Activated naive CD8-positive, alpha-beta T cell treated with anti-CD3 and anti-CD28 coated beads, Interleukin-2, amount 10 ng/mL, durations not matched to agents 7 days and 5 days (primary cell): ENCODE data around the gene LYZL1. TPM values are rescaled to one million over a fixed set of nuclear protein-coding genes. Genes with fewer than 3 reads are reported as not detected.
"Not testable (repeated sequence)": the region's sequence is repeated elsewhere in the genome, so short reads cannot be mapped to it uniquely, and the experiment has no call there.

ENCODE experiments used
- ATAC-seq: fragments of 150-1000 bp; cut with Tn5 transposase; one replicate; pipeline ENCODE4 v1.10.0; 2021; ENCODE audit warnings: low read depth, moderate library complexity
- POLR2A ChIA-PET: fragments of 350-600 bp; sonication (Branson Sonifier 250); formaldehyde crosslinking; loops from one replicate; lab custom pipeline; 2021; ENCODE audit warnings: antibody characterized with exemption; lab: Charles Lee
- DNase-seq: peaks from one replicate; pipeline ENCODE4 v3.0.0; 2021
- H3K27ac Mint-ChIP-seq: one replicate; pipeline ENCODE4 v1.8.0; 2022; ENCODE audit warnings: mild to moderate bottlenecking, mixed read lengths
- H3K27me3 Mint-ChIP-seq: one replicate; pipeline ENCODE4 v1.8.0; 2022; ENCODE audit warnings: mild to moderate bottlenecking, moderate library complexity, mixed read lengths
- H3K36me3 Mint-ChIP-seq: one replicate; pipeline ENCODE4 v1.8.0; 2021; ENCODE audit warnings: mild to moderate bottlenecking, mixed read lengths
- H3K4me1 Mint-ChIP-seq: one replicate; pipeline ENCODE4 v1.8.0; 2021; ENCODE audit warnings: mixed read lengths
- H3K4me3 Mint-ChIP-seq: one replicate; pipeline ENCODE4 v1.8.0; 2022; ENCODE audit warnings: mild to moderate bottlenecking, moderate library complexity, mixed read lengths
- H3K9me3 Mint-ChIP-seq: one replicate; pipeline ENCODE4 v1.8.0; 2021; ENCODE audit warnings: mixed read lengths
- total RNA-seq, 2 experiments: library from RNA; stranded (reverse); gene quantifications; one replicate each; pipeline ENCODE4 v1.2.3, GENCODE V29; 2021

LYZL1 gene
- total RNA-seq: not detected

- H3K27ac Mint-ChIP-seq, DNase-seq, H3K4me1 Mint-ChIP-seq, ATAC-seq, H3K9me3 Mint-ChIP-seq, POLR2A ChIA-PET, H3K36me3 Mint-ChIP-seq, H3K4me3 Mint-ChIP-seq: not testable (repeated sequence)
- H3K27me3 Mint-ChIP-seq: peaks cover 15% of the 10 kb centered on the region
These were observed at the start of gene LYZL1 for GRCh38 chr10:29288906-29289305. Gene LYZL1, plus strand, starts transcription at chr10:29289070. Its CDS starts 2,798 bp downstream, at chr10:29291868.

DNA sequence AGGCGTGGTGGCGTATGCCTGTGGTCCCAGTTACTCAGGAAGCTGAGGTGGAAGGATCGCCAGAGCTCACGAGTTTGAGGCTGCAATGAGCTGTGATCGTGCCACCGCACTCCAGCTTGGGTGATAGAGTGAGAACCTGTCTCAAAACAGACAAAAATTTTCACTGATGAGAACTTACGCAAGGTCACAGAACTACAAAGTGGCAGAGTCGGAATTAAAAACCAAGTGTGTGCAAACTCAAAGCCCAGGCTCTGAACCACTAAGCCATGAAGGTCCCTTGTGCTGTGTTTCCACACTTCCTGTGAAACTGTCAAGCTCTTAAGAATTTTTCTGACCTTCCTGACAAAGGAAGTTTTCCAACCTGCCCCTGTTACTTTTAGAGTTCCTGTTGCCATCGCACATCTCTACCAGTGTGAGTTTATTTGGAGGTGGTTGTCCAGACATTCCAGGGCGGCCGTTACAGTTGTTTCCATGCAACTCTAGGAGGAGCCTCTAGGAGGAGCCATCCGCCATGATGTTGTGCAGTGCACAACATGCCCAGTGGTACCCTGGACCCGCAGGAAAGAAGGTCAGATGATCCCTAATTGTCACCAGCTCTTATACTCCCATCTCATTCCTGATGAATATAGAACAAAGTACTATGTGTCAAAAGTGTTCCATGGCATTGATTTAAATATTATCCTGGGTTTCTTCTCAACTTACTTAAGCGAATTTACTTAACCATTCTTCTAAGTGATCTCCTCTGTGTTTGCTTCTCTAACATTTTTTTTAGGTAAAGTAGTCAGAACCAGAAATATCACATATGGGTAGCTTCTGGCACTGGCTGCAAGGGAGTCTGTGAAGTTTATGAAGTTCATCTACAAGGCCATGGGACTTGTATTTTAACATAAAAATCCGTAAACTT is 49.0 kb upstream of the LYZL1 start:
- Mint-ChIP-seq H3K4me1 (no peaks in the 10 kb centered on the region), H3K9me3 (no peaks in the 10 kb centered on the region), H3K36me3 (no peaks in the 10 kb centered on the region), H3K27ac (no peak overlapping the region), H3K27me3 (peaks cover under 1% of the 10 kb centered on the region), H3K4me3 (no peak overlapping the region)
- POLR2A ChIA-PET: no interaction called here
- ATAC-seq (no peak), DNase-seq (no peak)

- Mint-ChIP-seq H3K4me1 (no peaks in the 10 kb centered on the region), H3K36me3 (no peaks in the 10 kb centered on the region), H3K27ac (no peak overlapping the region), H3K4me3 (no peak overlapping the region), H3K27me3 (peaks cover 2% of the 10 kb centered on the region), H3K9me3 (no peaks in the 10 kb centered on the region)
- ATAC-seq (no peak), DNase-seq (no peak)
- POLR2A ChIA-PET: no interaction called here
These were observed 47.7 kb upstream of the LYZL1 start for GRCh38 chr10:29240986-29241660.

GRCh38 chr10:29241925-29242324 is 46.9 kb upstream of the LYZL1 start:
- Mint-ChIP-seq H3K4me1 (no peaks in the 10 kb centered on the region), H3K27ac (no peak overlapping the region), H3K36me3 (no peaks in the 10 kb centered on the region), H3K9me3 (no peaks in the 10 kb centered on the region), H3K27me3 (peaks cover 2% of the 10 kb centered on the region), H3K4me3 (no peak overlapping the region)
- DNase-seq (no peak), ATAC-seq (no peak)
- POLR2A ChIA-PET: no interaction called here

DNA sequence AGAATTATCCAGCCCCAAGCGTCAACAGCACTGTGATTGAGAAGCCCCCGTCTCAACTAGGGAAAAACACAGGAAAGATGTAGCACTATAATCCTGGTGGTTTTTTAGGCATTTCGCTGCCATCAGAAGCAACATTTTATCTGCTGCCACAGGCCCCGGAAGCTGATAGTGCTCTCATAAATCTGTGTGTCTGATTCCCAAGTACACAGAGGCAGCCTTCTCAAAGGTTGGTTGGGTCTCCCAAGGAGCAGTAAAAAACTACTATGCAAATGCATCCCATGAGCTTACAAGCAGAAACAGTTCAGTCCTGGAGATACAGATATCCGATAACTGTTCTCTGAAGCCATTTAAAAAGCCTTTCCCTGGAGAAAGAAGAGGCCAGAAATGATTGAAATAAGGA is 45.8 kb upstream of the LYZL1 start:
- Mint-ChIP-seq H3K4me3 (no peak overlapping the region), H3K27ac (no peak overlapping the region), H3K27me3 (peaks cover 2% of the 10 kb centered on the region), H3K36me3 (no peaks in the 10 kb centered on the region), H3K4me1 (no peaks in the 10 kb centered on the region), H3K9me3 (no peaks in the 10 kb centered on the region)
- POLR2A ChIA-PET: no interaction called here
- no peak for ATAC-seq
- no peak for DNase-seq

- no peak overlapping the region for H3K27ac Mint-ChIP-seq
- POLR2A ChIA-PET: no interaction called here
- no peaks in the 10 kb centered on the region for H3K4me1 Mint-ChIP-seq
- H3K4me3 Mint-ChIP-seq: no peak overlapping the region
- no peak for ATAC-seq
- peaks cover 2% of the 10 kb centered on the region for H3K27me3 Mint-ChIP-seq
- DNase-seq: no peak
- no peaks in the 10 kb centered on the region for H3K36me3 Mint-ChIP-seq
- H3K9me3 Mint-ChIP-seq: no peaks in the 10 kb centered on the region
These were observed 45.1 kb upstream of the LYZL1 start for GRCh38 chr10:29243750-29244149.

GRCh38 chr10:29244978-29245377 is 43.9 kb upstream of the LYZL1 start:
- peaks cover 3% of the 10 kb centered on the region for H3K27me3 Mint-ChIP-seq
- no peaks in the 10 kb centered on the region for H3K4me1 Mint-ChIP-seq
- H3K4me3 Mint-ChIP-seq: no peak overlapping the region
- DNase-seq (no peak), ATAC-seq (no peak)
- no peaks in the 10 kb centered on the region for H3K36me3 Mint-ChIP-seq
- POLR2A ChIA-PET: no interaction called here
- no peak overlapping the region for H3K27ac Mint-ChIP-seq
- no peaks in the 10 kb centered on the region for H3K9me3 Mint-ChIP-seq

GRCh38 chr10:29245476-29245875 is 43.4 kb upstream of the LYZL1 start:
- Mint-ChIP-seq H3K27me3 (peaks cover 3% of the 10 kb centered on the region), H3K4me3 (no peak overlapping the region), H3K4me1 (no peaks in the 10 kb centered on the region), H3K9me3 (no peaks in the 10 kb centered on the region), H3K36me3 (no peaks in the 10 kb centered on the region), H3K27ac (no peak overlapping the region)
- no peak for ATAC-seq
- DNase-seq: no peak
- POLR2A ChIA-PET: no interaction called here

DNA sequence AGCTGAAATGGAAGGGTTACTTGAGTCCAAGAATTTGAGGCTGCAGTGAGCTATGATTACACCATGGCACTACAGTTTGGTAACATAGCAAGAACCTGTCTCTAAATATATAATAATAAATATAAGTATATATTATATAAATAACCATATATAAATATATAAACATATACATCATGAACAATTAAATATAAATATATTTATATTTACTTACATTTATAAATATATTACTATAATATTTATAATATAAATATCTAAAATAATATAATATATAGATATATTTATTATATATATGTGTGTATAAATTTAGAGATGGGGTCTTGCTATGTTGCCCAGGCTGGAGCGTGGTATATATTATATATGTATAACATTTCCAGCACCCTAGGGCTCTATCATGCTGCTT is 42.4 kb upstream of the LYZL1 start:
- ATAC-seq (no peak), DNase-seq (no peak)
- H3K36me3 Mint-ChIP-seq: no peaks in the 10 kb centered on the region
- no peaks in the 10 kb centered on the region for H3K9me3 Mint-ChIP-seq
- H3K4me3 Mint-ChIP-seq: no peak overlapping the region
- H3K4me1 Mint-ChIP-seq: no peaks in the 10 kb centered on the region
- POLR2A ChIA-PET: no interaction called here
- H3K27me3 Mint-ChIP-seq: peaks cover 6% of the 10 kb centered on the region
- H3K27ac Mint-ChIP-seq: no peak overlapping the region

- POLR2A ChIA-PET: no interaction called here
- Mint-ChIP-seq H3K4me1 (no peaks in the 10 kb centered on the region), H3K36me3 (no peaks in the 10 kb centered on the region), H3K4me3 (no peak overlapping the region), H3K27me3 (peaks cover 6% of the 10 kb centered on the region), H3K27ac (no peak overlapping the region), H3K9me3 (no peaks in the 10 kb centered on the region)
- no peak for DNase-seq
- ATAC-seq: no peak
These were observed 40.7 kb upstream of the LYZL1 start for GRCh38 chr10:29248158-29248557.

- POLR2A ChIA-PET: no interaction called here
- H3K36me3 Mint-ChIP-seq: no peaks in the 10 kb centered on the region
- no peaks in the 10 kb centered on the region for H3K9me3 Mint-ChIP-seq
- H3K4me3 Mint-ChIP-seq: no peak overlapping the region
- H3K27me3 Mint-ChIP-seq: peaks cover 10% of the 10 kb centered on the region
- no peaks in the 10 kb centered on the region for H3K4me1 Mint-ChIP-seq
- no peak for DNase-seq
- no peak overlapping the region for H3K27ac Mint-ChIP-seq
- ATAC-seq: no peak
These were observed 39.9 kb upstream of the LYZL1 start for GRCh38 chr10:29249018-29249417.

DNA sequence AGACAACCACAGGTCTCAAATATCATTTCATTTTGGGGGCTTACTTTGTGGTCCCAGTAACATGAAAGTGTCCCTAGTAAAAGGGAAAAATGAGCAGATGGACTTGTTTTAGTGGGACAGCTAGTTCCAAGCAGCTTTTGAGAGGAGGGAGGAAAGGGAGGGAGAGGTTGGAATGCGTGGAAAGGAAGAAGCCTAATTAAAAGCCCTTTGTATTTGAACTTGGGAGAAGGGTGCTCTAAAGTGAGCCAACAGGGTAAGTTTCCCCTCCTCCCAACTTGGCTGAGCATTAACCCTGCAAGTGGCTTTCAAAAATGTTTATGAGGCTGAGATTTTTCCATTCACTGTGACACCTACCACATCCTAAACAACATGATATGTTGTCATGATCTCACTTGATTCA is 38.8 kb upstream of the LYZL1 start:
- Mint-ChIP-seq H3K27ac (no peak overlapping the region), H3K4me1 (no peaks in the 10 kb centered on the region), H3K9me3 (no peaks in the 10 kb centered on the region), H3K27me3 (peaks cover 13% of the 10 kb centered on the region), H3K36me3 (no peaks in the 10 kb centered on the region), H3K4me3 (no peak overlapping the region)
- POLR2A ChIA-PET: no interaction called here
- DNase-seq (no peak), ATAC-seq (no peak)

GRCh38 chr10:29252811-29253689 is 35.8 kb upstream of the LYZL1 start:
- ATAC-seq: no peak
- no peaks in the 10 kb centered on the region for H3K4me1 Mint-ChIP-seq
- H3K4me3 Mint-ChIP-seq: no peak overlapping the region
- H3K27me3 Mint-ChIP-seq: peaks cover 19% of the 10 kb centered on the region
- no peaks in the 10 kb centered on the region for H3K9me3 Mint-ChIP-seq
- H3K36me3 Mint-ChIP-seq: no peaks in the 10 kb centered on the region
- H3K27ac Mint-ChIP-seq: no peak overlapping the region
- POLR2A ChIA-PET: no interaction called here
- no peak for DNase-seq
